CD14-positive monocyte (primary cell): Measurements from ENCODE around the gene PUM2. TPM values are rescaled to one million over a fixed set of nuclear protein-coding genes. Genes with fewer than 3 reads are reported as not detected.

ENCODE experiments used
- DNase-seq, 3 donors: peaks; one replicate each; pipeline ENCODE4 v3.0.0-alpha.2; 2011 to 2022
- H2AFZ ChIP-seq: 2 replicates; pipeline ENCODE4 v1.6.0; 2012; ENCODE audit warnings: mild to moderate bottlenecking, low read depth, low read length, inconsistent platforms; ENCODE audit not compliant: insufficient read depth, poor library complexity, severe bottlenecking
- H3K27ac ChIP-seq, 2 donors: 1 replicate in 1 of 2; 2 replicates in 1 of 2; pipeline ENCODE4 v1.5.1; 2012 to 2013; ENCODE audit warnings: low read length in 2 of 2, control low read depth in 1 of 2, inconsistent platforms in 1 of 2, low read depth in 1 of 2, mild to moderate bottlenecking in 1 of 2
- H3K27me3 ChIP-seq, 2 donors: one replicate each; pipeline versions ENCODE4 v1.6.0 to v1.6.1; 2011 to 2013; ENCODE audit warnings: low read length in 2 of 2; ENCODE audit not compliant: control insufficient read depth in 2 of 2, insufficient read depth in 2 of 2
- H3K36me3 ChIP-seq, 2 donors: replicated peaks in 1 of 2; 1 replicate in 1 of 2; 2 replicates in 1 of 2; pipeline versions ENCODE4 v1.5.1 to v1.6.1; 2012 to 2013; ENCODE audit warnings: low read length in 2 of 2, control low read depth in 1 of 2, inconsistent platforms in 1 of 2, mild to moderate bottlenecking in 1 of 2; ENCODE audit not compliant: insufficient read depth in 2 of 2, control insufficient read depth in 1 of 2
- H3K4me1 ChIP-seq, 2 donors: 1 replicate in 1 of 2; 2 replicates in 1 of 2; pipeline versions ENCODE4 v1.5.1 to v1.6.1; 2012 to 2013; ENCODE audit warnings: low read length in 2 of 2, control low read depth in 1 of 2, inconsistent platforms in 1 of 2, mild to moderate bottlenecking in 1 of 2, moderate library complexity in 1 of 2; ENCODE audit not compliant: insufficient read depth in 2 of 2, control insufficient read depth in 1 of 2
- H3K4me2 ChIP-seq: replicated peaks from 2 replicates; pipeline ENCODE3; 2012; ENCODE audit warnings: low read length, moderate library complexity, mild to moderate bottlenecking; ENCODE audit not compliant: poor library complexity, severe bottlenecking; ENCODE audit errors: extremely low read depth
- H3K4me3 ChIP-seq, 3 experiments: fragments of 200-600 bp in 1 of 3; sonication (generic) in 1 of 3; replicated peaks in 1 of 3; 1 replicate in 2 of 3; 2 replicates in 1 of 3; pipeline ENCODE4 v1.5.1; 2011 to 2013; ENCODE audit warnings: low read length in 3 of 3, mild to moderate bottlenecking in 3 of 3, control low read depth in 2 of 3, low read depth in 2 of 3, inconsistent platforms in 1 of 3, moderate library complexity in 1 of 3
- H3K79me2 ChIP-seq: 2 replicates; pipeline ENCODE4 v1.6.0; 2012; ENCODE audit warnings: mild to moderate bottlenecking, control low read depth, inconsistent platforms, low read length, moderate library complexity; ENCODE audit not compliant: insufficient read depth
- H3K9ac ChIP-seq: 2 replicates; pipeline ENCODE4 v1.6.0; 2017; ENCODE audit warnings: low read length, mild to moderate bottlenecking; ENCODE audit not compliant: insufficient read depth, poor library complexity, severe bottlenecking
- H3K9me3 ChIP-seq, 2 donors: replicated peaks in 1 of 2; 1 replicate in 1 of 2; 2 replicates in 1 of 2; pipeline versions ENCODE4 v1.5.1 to v1.6.1; 2012 to 2013; ENCODE audit warnings: low read length in 2 of 2, control low read depth in 1 of 2; ENCODE audit not compliant: control insufficient read depth in 1 of 2, insufficient read depth in 1 of 2
- H4K20me1 ChIP-seq: 2 replicates; pipeline ENCODE4 v1.6.0; 2012; ENCODE audit warnings: mild to moderate bottlenecking, low read length, control low read depth, moderate library complexity; ENCODE audit not compliant: insufficient read depth
- H3K27ac Mint-ChIP-seq, 7 donors: one replicate each; pipeline ENCODE4 v1.8.0; 2020; ENCODE audit warnings: mild to moderate bottlenecking in 7 of 7, mixed read lengths in 7 of 7, moderate library complexity in 6 of 7, inconsistent platforms in 2 of 7
- H3K27me3 Mint-ChIP-seq, 3 donors: one replicate each; pipeline ENCODE4 v1.8.0; 2021 to 2022; ENCODE audit warnings: low read depth in 3 of 3, mild to moderate bottlenecking in 3 of 3, mixed read lengths in 3 of 3, moderate library complexity in 3 of 3, inconsistent platforms in 1 of 3
- H3K36me3 Mint-ChIP-seq, 2 donors: one replicate each; pipeline ENCODE4 v1.8.0; 2020; ENCODE audit warnings: mixed read lengths in 2 of 2, inconsistent platforms in 1 of 2, mild to moderate bottlenecking in 1 of 2
- H3K4me1 Mint-ChIP-seq: one replicate; pipeline ENCODE4 v1.8.0; 2020; ENCODE audit warnings: mild to moderate bottlenecking, mixed read lengths
- H3K4me3 Mint-ChIP-seq, 2 donors: one replicate each; pipeline ENCODE4 v1.8.0; 2020; ENCODE audit warnings: mild to moderate bottlenecking in 2 of 2, mixed read lengths in 2 of 2, moderate library complexity in 1 of 2
- H3K9me3 Mint-ChIP-seq, 7 donors: one replicate each; pipeline ENCODE4 v1.8.0; 2020 to 2022; ENCODE audit warnings: mixed read lengths in 7 of 7, mild to moderate bottlenecking in 6 of 7, moderate library complexity in 6 of 7, inconsistent platforms in 2 of 7
- WGBS: methylation state at CpG from one replicate; pipeline ENCODE4 v1.1.5; 2013; ENCODE audit warnings: missing lambda C conversion rate; ENCODE audit not compliant: insufficient coverage; 5-methylcytosine and 5-hydroxymethylcytosine counted together
- intact Hi-C, 2 donors: fragments of 100-400 bp; cut with micrococcal nuclease; formaldehyde crosslinking; loops; one replicate each; pipeline versions ENCODE4 v1.15.0 to v1.15.1; 2023
- polyA plus RNA-seq, 3 donors: library from polyadenylated mRNA; depleted of rRNA in 1 of 3; unstranded in 2 of 3; stranded (reverse) in 1 of 3; fragments of 300-500 nt in 2 of 3; fragments of >200 nt in 1 of 3; fragmentation: Illumina TruSeq in 2 of 3; gene quantifications; 1 replicate in 2 of 3; 2 replicates in 1 of 3; pipeline ENCODE4 v1.2.3, GENCODE V29; 2012 to 2021
- TF ChIP-seq, protein P1 (sequence below): fragments of 200-600 bp; IDR thresholded peaks from one replicate; pipeline ENCODE4 v1.8.0; 2022; ENCODE audit warnings: antibody characterized with exemption, mild to moderate bottlenecking

Gene PUM2
- polyA plus RNA-seq, 3 donors: 7.2 to 22.4 (median 8.3) TPM

DNA sequence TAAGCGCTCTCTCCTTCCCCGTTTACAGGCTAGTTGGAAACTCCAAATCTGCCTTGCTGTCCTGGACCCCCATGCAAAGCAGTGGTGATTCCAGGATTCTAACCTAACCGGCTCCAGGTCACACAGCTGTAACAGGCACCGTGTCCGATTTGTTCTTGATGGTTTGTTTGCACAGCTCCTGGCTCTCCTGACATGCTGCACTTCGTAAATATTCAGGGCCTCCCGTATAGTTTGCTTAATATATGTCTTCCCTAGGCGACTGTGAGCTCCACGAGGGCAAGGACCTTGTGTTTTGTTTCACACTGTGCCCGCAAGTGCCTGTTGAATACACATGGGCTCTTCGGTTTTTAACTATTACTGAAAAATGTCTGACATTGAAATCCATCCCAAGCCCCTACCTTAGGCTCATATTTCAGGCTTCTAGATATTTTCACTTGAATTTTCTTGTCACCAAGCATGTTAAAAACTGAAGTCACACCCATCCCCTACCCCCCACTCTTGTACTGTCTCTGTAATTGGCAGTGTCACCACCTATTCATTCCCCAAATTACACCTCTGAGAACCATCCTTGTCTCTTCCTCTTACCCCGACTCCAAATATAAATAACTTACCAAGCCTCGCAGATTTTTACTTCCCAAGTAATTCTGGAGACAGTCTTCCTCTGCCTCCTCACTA lies 1.0 kb upstream of the PUM2 start:
- H3K27ac ChIP-seq: peak overlapping the region; percentile 90 to 92
- peak overlapping the region; percentile 95 for H2AFZ ChIP-seq
- H3K27ac Mint-ChIP-seq: no peak overlapping the region
- no peak overlapping the region for H3K4me3 Mint-ChIP-seq
- TF ChIP-seq, protein P1, sequence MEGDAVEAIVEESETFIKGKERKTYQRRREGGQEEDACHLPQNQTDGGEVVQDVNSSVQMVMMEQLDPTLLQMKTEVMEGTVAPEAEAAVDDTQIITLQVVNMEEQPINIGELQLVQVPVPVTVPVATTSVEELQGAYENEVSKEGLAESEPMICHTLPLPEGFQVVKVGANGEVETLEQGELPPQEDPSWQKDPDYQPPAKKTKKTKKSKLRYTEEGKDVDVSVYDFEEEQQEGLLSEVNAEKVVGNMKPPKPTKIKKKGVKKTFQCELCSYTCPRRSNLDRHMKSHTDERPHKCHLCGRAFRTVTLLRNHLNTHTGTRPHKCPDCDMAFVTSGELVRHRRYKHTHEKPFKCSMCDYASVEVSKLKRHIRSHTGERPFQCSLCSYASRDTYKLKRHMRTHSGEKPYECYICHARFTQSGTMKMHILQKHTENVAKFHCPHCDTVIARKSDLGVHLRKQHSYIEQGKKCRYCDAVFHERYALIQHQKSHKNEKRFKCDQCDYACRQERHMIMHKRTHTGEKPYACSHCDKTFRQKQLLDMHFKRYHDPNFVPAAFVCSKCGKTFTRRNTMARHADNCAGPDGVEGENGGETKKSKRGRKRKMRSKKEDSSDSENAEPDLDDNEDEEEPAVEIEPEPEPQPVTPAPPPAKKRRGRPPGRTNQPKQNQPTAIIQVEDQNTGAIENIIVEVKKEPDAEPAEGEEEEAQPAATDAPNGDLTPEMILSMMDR: no peak
- intact Hi-C loops: loop anchor here (10.0 kb wide), 2 partner anchors 73 to 93 kb away; partner anchors contain the start of gene RHOB (in 1 of the 2)
- no peak for DNase-seq
- peaks cover 0 to 4% of the 10 kb centered on the region in 2 donors for H3K36me3 Mint-ChIP-seq
- H4K20me1 ChIP-seq: peaks cover 34% of the 10 kb centered on the region
- 14% methylated on average over 11 of the region's 13 CpGs for WGBS
- peaks cover 0 to 2% (median 0%) of the 10 kb centered on the region in 7 donors for H3K9me3 Mint-ChIP-seq
- no peaks in the 10 kb centered on the region for H3K27me3 ChIP-seq
- H3K4me1 ChIP-seq: peaks cover 32 to 33% of the 10 kb centered on the region in 2 donors
- H3K4me2 ChIP-seq: peak overlapping the region; percentile 90
- H3K27me3 Mint-ChIP-seq: peaks cover 0 to 2% (median 2%) of the 10 kb centered on the region in 3 donors
- no peaks in the 10 kb centered on the region for H3K36me3 ChIP-seq
- H3K79me2 ChIP-seq: peaks cover 41% of the 10 kb centered on the region
- H3K9ac ChIP-seq: peak overlapping the region; percentile 80
- H3K4me1 Mint-ChIP-seq: peaks cover 24% of the 10 kb centered on the region
- peak overlapping the region; percentile 67 to 88 (median 85) for H3K4me3 ChIP-seq
- no peaks in the 10 kb centered on the region for H3K9me3 ChIP-seq

- peak overlapping the region in 6 of 7 donors; percentile 82 to 94 (median 90) for H3K27ac Mint-ChIP-seq
- WGBS: under 1% methylated on average over 50 of the region's 67 CpGs
- Histone ChIP-seq H3K27ac (peak overlapping the region; percentile 80 to 89), H3K27me3 (no peaks in the 10 kb centered on the region), H3K79me2 (peaks cover 56% of the 10 kb centered on the region), H4K20me1 (peaks cover 49% of the 10 kb centered on the region), H3K9me3 (no peaks in the 10 kb centered on the region), H3K9ac (peak overlapping the region; percentile 88), H3K4me3 (peak overlapping the region; percentile 80 to 98 (median 85)), H2AFZ (peak overlapping the region; percentile 75), H3K36me3 (no peaks in the 10 kb centered on the region), H3K4me1 (peaks cover 32 to 33% of the 10 kb centered on the region in 2 donors), H3K4me2 (peak overlapping the region; percentile 86)
- peak in 2 of 3 donors; percentile 13 to 36 for DNase-seq
- H3K9me3 Mint-ChIP-seq: peaks cover 0 to 2% (median 0%) of the 10 kb centered on the region in 7 donors
- peaks cover 0 to 3% (median 2%) of the 10 kb centered on the region in 3 donors for H3K27me3 Mint-ChIP-seq
- peak overlapping the region; percentile 89 to 94 for H3K4me3 Mint-ChIP-seq
- H3K4me1 Mint-ChIP-seq: peaks cover 30% of the 10 kb centered on the region
- TF ChIP-seq, protein P1: no peak
- intact Hi-C loops: loop anchor here (10.0 kb wide), 2 partner anchors 75 to 95 kb away; partner anchors contain the start of gene RHOB (in 1 of the 2)
- peaks cover 6 to 7% of the 10 kb centered on the region in 2 donors for H3K36me3 Mint-ChIP-seq
Measured at GRCh38 chr2:20350041-20350712, 467 bp downstream of the PUM2 start.
